HFF-Myc (cell line): Measurements from ENCODE around the gene RABEP2.
"Not testable (repeated sequence)": the region's sequence is repeated elsewhere in the genome, so short reads cannot be mapped to it uniquely, and the experiment has no call there.

Experiments used
- DNase-seq: peaks from one replicate; pipeline ENCODE4 v3.0.0-alpha.2; 2011; ENCODE audit warnings: low read depth; ENCODE audit errors: extremely low read depth
- H3K4me3 ChIP-seq: replicated peaks from 2 replicates; pipeline ENCODE4 v1.5.1; 2011; ENCODE audit warnings: low read depth, mild to moderate bottlenecking, control low read depth, low read length
- CTCF ChIP-seq: IDR thresholded peaks from 2 replicates; pipeline ENCODE4 v1.5.1; 2012; ENCODE audit warnings: mild to moderate bottlenecking, low read depth, low read length, control low read depth; ENCODE audit errors: missing control alignments

The RABEP2 gene

GRCh38 chr16:28958836-28959235 is 33.8 kb upstream of the RABEP2 start:
- TF ChIP-seq CTCF: no peak
- no peak overlapping the region for H3K4me3 ChIP-seq
- no peak for DNase-seq

GRCh38 chr16:28958216-28958615 is 33.2 kb upstream of the RABEP2 start:
- no peak overlapping the region for H3K4me3 ChIP-seq
- DNase-seq: no peak
- no peak for TF ChIP-seq CTCF

GRCh38 chr16:28951410-28951943 is 26.4 kb upstream of the RABEP2 start:
- no peak for DNase-seq
- TF ChIP-seq CTCF: no peak
- H3K4me3 ChIP-seq: peak overlapping the region; percentile 91

- no peak for TF ChIP-seq CTCF
- peak; percentile 100 for DNase-seq
- H3K4me3 ChIP-seq: peak within 1 kb of the TSS; percentile 91
Measured at GRCh38 chr16:28950648-28951409, 25.8 kb upstream of the RABEP2 start, which contains the start of gene NFATC2IP. Gene NFATC2IP (plus strand): TSS chr16:28950937. CDS start chr16:28951012, 75 bp downstream.

- no peak overlapping the region for H3K4me3 ChIP-seq
- no peak for DNase-seq
- TF ChIP-seq CTCF: no peak
Measured at GRCh38 chr16:28946681-28947080, 21.6 kb upstream of the RABEP2 start.

GRCh38 chr16:28943281-28943680 is 18.2 kb upstream of the RABEP2 start:
- TF ChIP-seq CTCF: no peak

GRCh38 chr16:28939825-28940224 is 14.8 kb upstream of the RABEP2 start:
- H3K4me3 ChIP-seq, DNase-seq: not testable (repeated sequence)

More at GRCh38 chr16:28943281-28943680, 18.2 kb upstream of the RABEP2 start:
- DNase-seq: no peak
- no peak overlapping the region for H3K4me3 ChIP-seq
